ENCODE data around the gene PHACTR3. TPM values are rescaled to one million over a fixed set of nuclear protein-coding genes. Genes with fewer than 3 reads are reported as not detected.
"Not testable (repeated sequence)": the region's sequence is repeated elsewhere in the genome, so short reads cannot be mapped to it uniquely, and the experiment has no call there.

The PHACTR3 gene
- total RNA-seq, 1 experiment from 2014 or later: 0.12 TPM

GRCh38 chr20:59828125-59829053, 224.0 kb downstream of the PHACTR3 start:
- no peak for DNase-seq (ENCODE audit: low read depth)

GRCh38 chr20:59829054-59829785, 224.9 kb downstream of the PHACTR3 start:
- peak; percentile 54 for DNase-seq (ENCODE audit: low read depth)

GRCh38 chr20:59829786-59830664, 225.7 kb downstream of the PHACTR3 start:
- DNase-seq (ENCODE audit: low read depth): no peak

- no peak for DNase-seq (ENCODE audit: low read depth)
Measured at GRCh38 chr20:59830665-59831023, 226.3 kb downstream of the PHACTR3 start.

GRCh38 chr20:59831024-59831915, 226.9 kb downstream of the PHACTR3 start:
- no peak for DNase-seq (ENCODE audit: low read depth)

- no peak for DNase-seq (ENCODE audit: low read depth)
Measured at GRCh38 chr20:59831916-59832270, 227.6 kb downstream of the PHACTR3 start.

GRCh38 chr20:59832406-59833363, 228.3 kb downstream of the PHACTR3 start:
- DNase-seq (ENCODE audit: low read depth): no peak

- no peak for DNase-seq (ENCODE audit: low read depth)
Measured at GRCh38 chr20:59835057-59835447, 230.7 kb downstream of the PHACTR3 start.

- DNase-seq (ENCODE audit: low read depth): peak; percentile 44
Measured at GRCh38 chr20:59835448-59836395, 231.4 kb downstream of the PHACTR3 start.

- DNase-seq (ENCODE audit: low read depth): no peak
Measured at GRCh38 chr20:59836767-59837166, 232.4 kb downstream of the PHACTR3 start.

GRCh38 chr20:59837623-59838394, 233.5 kb downstream of the PHACTR3 start:
- DNase-seq (ENCODE audit: low read depth): no peak

GRCh38 chr20:59839400-59839799, 235.1 kb downstream of the PHACTR3 start:
- no peak for DNase-seq (ENCODE audit: low read depth)

- no peak for DNase-seq (ENCODE audit: low read depth)
Measured at GRCh38 chr20:59845472-59845871, 241.1 kb downstream of the PHACTR3 start.

- no peak for DNase-seq (ENCODE audit: low read depth)
Measured at GRCh38 chr20:59848182-59848581, 243.8 kb downstream of the PHACTR3 start.

- DNase-seq (ENCODE audit: low read depth): peak; percentile 56
Measured at GRCh38 chr20:59850018-59850641, 245.8 kb downstream of the PHACTR3 start.

- not testable (repeated sequence) for DNase-seq (ENCODE audit: low read depth)
Measured at GRCh38 chr20:59856526-59856925, 252.2 kb downstream of the PHACTR3 start.

GRCh38 chr20:59856941-59857340, 252.6 kb downstream of the PHACTR3 start:
- DNase-seq (ENCODE audit: low read depth): not testable (repeated sequence)
